GM18868 (cell line): ENCODE data around the gene THADA.
"Not testable (repeated sequence)": the region's sequence is repeated elsewhere in the genome, so short reads cannot be mapped to it uniquely, and the experiment has no call there.

Source experiments
- ATAC-seq: cut with Tn5 transposase; IDR thresholded peaks from one replicate; pipeline ENCODE4 v1.9.1; 2021; ENCODE audit warnings: mild to moderate bottlenecking, moderate library complexity; ENCODE audit not compliant: unreplicated experiment

Gene THADA

DNA sequence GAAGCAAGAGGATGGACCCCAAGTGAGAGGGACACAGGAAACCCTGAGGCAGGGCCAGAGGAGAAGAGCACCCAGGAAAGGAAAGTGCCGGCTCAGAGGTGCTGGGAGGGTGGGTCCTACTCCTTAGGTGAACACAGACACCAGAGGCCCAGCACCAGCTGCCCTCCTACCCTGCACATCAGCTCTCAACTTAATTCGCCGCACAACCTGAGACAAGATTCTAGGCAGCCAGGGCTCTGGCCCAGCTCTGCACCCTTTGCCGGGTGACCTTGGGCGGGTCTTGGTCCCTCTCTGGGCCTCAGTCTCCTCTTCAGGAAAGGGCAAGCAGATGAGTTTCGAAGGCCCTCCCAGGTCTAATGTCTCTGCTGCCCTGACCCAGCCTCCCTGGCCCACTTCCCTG lies 397.6 kb downstream of the THADA start:
- no peak for ATAC-seq

DNA sequence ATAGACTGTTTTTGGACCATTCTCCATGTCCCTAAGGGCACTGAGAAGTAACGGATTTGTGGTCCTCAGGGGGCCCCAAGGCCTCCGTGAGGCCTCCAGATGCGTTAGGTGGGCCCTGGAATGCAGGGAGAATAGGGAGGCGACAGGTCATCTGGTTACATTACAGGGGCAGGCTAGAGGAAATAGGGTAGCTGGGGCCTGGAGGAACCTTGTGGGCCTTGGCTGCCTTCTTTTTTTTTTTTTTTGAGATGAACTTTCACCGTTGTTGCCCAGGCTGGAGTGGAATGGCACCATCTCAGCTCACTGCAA lies 398.3 kb downstream of the THADA start:
- no peak for ATAC-seq

DNA sequence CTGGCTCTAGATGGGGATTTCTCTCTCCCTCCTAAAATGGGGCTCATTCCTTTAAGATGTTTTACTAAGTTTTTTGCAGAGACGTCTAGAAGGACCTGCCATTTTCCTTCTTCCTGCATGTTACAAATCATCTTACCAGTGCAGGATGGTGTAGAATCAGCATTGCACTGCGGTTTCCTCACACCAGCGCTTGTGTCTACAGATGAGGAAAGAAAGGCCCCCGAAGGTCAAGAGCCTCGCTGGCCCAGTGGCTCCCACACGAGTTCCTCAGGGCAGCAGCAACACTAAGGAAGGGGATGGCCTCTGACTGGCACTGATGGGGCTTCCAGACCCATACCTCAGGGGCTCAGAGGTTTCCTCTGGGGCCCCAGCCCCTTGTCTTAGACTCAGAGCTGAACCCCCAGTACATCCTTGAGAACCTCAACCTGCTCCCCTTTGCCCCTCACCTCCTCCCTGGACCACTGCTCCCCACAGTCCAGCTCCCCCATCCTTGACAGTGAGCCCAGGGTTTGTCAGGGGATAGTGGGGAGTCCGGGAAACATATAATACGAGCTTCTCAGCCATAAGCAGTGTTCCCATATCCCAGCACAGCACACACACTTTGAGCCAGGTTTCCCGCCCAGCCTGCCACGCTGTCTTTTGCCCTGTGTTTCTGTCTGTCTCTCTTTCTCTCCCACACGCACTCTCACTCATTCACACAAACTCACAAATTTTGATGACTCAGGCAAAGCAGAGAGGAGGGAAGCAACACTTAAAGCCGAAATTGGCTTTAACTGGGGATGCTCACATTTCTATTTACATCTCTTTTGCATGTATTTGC lies 398.9 kb downstream of the THADA start:
- ATAC-seq, result no peak

DNA sequence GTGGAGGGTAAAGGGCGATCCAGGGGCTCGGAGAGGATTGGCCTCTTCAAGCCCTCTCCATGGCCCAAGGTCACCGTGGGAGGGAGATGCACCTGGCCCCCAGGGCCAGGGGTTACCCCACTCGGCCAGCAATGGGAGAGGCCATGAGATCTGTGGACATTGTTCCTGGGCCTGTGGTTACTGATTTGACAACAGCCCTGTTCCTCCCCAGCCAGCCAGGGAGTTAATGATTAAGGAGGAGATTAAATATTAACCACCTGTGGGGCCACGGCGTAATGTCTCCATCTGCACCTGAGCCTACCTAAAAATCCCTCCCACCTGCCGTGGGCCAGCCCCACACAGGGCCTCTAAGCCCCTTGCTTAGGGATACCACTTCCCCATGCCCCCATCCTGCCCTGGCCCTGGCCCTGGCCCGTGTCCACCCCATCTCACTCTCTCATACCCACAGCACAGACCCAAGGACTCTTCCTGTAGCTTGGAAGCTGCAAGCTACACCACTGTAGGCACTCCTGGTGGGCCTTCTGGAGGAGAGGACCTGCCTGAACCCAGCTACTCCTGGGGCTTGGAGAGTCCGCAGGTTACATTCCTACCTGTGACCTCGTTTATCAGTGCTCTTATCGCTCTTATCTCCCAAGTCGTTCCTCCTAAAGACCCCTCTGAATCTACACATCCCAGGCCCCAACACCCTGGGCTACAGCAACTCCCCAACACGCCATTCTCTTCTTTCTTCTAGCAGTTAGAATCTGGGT lies 401.5 kb downstream of the THADA start:
- ATAC-seq, result no peak

DNA sequence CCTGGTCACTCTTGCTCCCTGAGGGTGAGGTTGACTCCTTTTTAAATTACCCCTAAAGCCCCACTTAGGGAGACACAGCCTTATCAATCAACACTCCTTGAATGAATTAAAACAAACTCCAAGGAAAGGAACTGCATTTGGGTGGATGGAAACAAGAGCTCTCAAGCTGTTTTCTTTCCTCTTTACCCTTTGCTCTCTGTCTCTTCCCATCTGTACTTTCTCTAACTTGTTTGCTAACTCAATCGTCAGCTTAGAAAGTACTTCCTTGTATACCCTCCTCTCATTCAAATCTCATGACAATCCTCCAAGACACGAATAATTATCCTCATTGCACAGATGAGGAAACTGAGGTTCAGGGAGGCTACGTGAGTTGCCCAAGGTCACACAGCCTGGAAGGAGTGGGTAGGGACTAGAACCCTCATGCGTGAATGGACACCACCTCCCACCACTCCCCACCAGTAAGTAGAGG lies 402.2 kb downstream of the THADA start:
- ATAC-seq, result no peak

DNA sequence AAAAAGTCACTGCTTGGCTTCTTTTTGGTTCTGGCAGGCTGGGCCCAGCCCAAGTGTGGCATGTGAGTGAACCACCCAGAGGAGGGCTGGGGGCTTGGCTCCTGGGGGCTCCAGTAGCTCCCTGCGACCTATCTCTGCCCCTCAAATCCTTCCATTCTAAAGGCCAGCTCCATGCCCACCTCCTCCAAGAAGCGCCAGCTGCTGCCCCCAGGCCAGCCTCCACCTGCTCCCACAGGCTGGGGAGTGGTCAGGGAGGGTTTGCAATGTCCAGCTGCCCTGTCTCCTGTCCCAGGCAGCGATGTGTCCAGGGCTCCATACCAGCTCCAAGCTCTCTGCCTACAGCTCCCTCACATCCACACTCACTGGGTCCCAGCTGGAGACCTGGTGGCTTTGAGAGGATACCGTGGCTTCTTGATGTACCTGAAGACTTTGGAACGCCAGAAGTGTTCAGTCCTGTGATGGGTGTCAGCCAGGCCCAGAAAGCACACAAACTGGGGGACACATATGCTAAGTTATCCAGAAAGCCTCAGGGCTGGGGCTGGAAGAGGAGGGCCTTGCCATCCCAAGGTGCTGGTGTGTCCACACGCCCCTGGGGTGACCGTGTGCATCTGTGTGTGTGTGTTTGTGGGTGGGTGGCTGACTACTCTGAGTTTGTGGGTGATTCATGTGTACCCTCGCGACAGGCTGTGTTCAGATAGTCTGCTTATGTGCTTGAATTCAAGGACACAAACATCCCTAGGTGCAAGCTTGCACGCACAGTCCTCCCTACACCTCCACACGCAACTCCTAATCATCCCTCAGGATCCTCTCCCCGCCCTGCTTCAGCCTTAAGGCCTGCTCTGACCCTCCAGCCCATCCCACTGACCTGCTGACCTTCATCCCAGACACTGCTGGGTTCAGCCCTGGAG lies 402.8 kb downstream of the THADA start:
- ATAC-seq, result no peak

DNA sequence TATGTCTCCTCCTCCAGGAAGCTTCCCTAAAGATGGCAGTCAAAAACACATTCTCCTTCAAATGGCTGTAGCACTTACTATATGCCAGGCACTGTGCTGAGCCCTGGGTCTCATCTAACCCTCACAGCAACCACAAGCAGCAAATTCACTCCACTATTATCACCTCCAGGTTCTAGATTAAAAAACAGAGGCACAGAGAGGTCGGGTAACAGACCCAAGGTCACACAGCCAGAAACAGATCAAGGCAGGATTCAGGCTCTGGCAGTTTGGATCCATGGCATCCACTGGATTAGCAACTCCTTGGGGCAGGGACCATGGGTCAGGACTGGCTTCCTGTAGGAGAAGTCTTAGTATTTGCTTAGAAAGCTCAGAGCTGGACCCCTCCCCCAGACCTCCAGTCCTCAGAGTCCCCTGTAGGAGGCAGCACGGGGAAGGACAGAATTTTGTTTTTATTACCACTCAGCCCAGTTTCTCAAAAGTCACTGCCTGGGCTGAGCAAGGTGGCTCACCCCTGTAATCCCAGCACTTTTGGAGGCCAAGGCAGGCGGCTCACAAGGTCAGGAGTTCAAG lies 403.8 kb downstream of the THADA start:
- no peak for ATAC-seq

DNA sequence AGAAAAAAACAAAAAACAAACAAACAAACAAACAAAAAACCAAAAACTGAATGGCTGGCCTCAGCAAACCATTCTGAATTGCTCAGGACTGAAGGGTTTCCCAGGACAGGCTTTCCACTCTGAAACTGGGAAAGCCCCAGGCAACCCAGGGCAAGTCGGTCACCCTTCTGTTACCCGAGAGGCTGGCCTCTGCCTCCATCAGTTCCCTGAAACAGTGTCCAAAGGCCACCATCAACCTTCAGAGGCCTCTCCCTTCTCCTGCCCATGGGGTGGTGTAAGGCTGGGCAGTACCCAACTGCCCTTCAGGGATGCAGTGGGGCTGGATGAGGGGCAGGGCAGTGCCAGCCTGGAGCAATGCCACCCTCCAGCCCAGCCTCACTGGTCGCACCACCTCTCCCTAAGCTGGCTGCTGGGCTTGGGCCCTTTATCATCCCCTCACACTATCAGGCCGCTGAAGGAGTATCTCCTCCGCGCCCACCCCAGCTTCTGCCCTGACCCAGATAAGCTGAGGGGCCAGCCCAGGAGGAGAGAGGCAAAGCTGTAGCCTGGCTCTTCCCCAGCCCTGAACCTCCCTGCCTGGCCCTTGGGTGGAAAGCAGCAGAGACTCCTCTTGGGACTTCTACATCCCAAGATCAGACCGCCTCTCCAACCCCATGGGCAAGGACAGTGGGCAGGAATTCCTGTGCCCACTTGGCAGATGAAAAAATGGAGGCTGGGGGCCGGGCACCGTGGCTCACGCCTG lies 405.4 kb downstream of the THADA start:
- no peak for ATAC-seq

DNA sequence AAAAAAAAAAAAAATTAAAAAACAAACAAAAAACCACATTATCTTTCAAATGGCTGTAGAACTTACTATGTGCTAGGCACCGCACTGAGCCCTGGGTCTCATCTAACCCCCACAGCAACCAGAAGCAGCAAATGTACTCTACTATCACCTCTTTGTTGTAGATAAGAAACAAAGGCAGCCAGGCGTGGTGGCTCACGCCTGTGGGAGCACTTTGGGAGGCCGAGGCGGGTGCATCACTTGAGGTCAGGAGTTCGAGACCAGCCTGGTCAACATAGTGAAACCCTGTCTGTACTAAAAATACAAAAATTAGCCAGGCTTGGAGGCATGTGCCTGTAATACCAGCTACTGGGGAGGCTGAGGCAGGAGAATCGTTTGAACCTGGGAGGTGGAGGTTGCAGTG lies 406.0 kb downstream of the THADA start:
- not testable (repeated sequence) for ATAC-seq

DNA sequence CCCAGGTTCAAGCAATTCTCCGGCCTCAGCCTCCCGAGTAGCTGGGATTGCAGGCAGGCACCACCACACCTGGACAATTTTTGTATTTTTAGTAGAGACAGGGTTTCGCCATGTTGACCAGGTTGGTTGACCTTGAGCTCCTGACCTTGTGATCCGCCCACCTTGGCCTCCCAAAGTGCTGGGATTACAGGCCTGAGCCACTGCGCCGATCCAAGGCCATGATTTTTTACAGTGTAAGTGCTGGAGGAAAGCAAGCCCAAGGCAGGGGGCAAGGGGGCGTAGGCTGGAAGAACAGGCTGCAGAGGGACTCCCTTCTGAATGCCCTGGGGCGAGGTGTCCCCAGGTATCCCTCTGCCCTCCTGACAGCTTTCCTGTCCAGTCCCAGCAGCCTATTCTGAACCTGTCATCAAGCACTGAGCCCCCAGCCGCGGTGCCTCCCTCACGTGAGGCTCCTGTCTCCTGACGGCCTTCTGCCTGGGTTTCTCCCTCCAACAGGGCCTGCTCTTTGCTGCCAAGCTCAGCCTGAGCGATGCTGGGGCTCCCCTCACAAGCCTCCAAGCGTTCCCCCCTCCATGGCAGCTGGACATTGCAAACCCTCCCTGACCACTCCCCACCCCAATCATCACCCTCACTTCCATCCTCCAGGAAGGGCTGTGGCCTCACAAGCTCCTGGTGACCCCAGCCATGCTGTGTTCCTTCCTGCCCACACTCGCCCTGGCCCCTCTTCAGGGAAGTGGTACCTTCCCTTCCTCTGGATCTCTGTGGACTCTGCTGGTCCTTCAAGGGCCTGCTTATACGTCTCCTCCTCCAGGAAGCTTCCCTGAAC lies 407.1 kb downstream of the THADA start:
- ATAC-seq, result no peak

DNA sequence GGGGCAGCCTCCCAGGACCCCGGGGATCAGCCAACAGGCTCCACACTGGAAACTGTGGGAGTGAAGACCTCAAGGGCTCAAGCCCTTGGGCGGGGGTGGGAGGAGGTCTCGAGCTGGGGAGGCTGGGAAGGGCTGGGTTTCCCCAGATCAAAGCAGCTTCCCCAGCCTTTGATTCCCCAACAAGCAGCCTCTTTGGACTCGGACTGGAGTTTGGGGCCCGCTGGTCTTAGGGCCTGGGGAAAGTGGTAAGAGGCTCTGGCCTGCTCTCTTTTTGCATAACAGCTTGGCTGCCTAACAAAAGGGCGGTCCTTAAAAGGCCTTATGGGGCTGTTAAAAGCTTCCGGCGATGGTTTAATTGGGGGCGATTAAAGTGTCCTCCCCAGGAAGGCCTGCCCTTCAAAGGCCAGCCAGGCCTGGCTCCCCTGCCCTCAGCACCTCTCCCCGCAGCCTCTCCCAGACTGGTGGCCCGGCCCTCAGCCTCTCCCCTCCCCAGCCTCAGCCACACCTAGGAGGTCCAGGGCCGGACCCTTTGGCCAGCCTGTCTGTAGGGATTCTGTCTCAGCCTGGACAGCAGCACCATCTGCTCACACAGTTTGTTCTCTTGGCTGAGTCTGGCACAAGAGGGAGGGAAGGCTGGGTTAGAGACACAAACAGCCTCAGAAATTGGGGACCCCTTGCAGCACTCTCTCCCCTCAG lies 409.0 kb downstream of the THADA start:
- ATAC-seq, result no peak

DNA sequence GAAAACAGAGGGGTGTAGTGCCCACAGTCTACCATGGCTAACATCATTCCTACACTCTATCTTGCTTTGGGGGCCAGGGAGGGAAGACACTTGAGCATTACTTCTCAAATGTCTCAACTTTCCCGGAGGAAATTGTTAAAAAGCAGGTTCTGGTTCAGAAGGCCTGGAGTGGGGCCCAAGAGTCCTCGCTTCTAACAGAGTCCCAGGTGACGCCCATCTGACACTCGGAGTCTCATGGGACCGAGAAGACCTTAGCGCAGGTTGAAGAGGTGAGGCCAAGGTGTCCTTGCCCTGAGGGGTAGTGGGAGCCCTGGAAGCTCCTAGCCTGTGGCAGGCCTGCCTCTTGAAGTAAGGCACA lies 409.5 kb downstream of the THADA start:
- ATAC-seq, result no peak

DNA sequence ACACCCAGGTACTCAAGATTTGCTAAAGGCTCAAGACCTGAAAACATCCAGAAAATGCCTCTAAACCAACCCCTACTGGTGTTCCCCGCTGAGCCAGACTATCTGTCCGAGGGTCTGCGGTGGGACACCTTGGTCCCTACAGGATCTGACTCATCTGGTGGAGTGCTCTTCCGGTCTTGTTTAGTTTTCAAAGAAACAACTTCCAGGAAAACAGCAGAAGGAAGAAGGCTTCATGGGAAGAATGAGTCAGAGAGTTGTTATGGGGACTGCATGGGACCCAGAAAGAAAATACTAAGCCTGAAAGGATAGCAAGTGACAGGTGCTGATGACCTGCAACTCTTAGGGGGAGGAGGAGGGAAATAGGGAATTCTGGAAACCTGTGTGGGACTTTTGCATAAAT lies 410.7 kb downstream of the THADA start:
- no peak for ATAC-seq

DNA sequence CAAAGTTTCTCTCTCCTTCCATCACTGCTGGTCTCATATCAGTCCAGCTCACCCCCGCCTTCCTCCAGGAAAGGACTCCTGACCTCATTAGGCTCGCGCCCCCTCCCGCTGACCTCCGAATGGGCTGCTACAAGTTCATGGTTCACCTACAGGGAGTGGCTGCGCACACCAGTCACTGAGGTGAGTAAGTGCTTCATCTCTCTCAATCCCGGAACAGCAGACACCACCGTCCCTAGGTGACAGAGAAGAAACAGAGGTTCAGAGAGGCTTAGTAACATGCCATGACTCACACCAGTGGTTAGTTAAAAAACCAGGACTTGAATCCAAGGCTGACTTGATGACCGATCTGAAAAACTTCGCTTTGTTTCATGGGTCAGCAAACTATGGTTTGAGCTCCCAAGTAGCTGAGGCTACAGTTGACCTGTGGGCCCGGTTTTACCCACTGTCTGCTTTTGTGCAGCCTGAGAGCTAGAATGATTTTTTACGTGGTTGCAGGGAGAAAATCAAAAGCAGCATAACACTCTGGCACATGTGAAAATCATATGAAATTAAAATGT lies 411.4 kb downstream of the THADA start:
- no peak for ATAC-seq

DNA sequence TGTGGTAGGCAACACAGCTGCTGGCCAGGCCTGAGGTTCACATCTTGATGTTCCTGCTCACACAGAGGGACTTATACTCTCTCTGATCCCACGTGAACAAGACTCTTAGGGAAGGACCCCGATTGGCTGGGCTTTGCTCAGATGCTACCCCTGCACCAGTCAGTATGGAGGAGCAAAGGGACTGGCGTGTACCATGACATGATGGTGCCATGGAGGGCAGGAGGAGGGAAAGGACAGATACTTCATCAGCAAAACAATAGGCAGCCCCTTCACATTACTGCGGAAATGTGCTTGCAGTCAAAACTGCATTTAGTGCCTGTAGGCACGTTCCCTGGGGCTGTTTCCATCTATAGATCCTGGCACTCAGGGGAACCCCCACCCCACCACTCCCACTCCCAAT lies 412.1 kb downstream of the THADA start:
- ATAC-seq, result no peak

DNA sequence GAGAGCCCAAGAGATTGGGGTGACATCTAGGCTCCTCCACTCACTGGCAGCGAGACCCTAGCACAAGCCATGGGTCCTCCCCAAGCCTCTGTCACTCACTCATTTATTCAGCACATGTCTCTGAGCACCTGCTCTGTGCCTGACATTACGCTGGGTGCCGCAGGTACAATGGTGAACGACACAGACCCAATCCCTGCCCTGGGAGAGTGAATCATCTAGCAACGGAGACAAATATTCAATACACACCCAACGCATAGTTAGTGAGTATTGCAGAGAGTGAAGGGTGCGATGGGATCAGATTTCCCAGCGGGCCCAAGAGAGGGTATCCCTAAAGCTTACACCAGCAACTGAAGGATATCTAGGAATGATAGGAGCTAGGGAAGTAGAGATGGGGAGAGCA lies 414.9 kb downstream of the THADA start:
- no peak for ATAC-seq
